MM.1S (cell line): Measurements from ENCODE around the gene CCKAR.

Experiments
- DNase-seq: peaks from one replicate; pipeline ENCODE4 v3.0.0-alpha.2; 2015
- H2AFZ ChIP-seq: fragments of 300-600 bp; sonication (generic); 2 replicates; pipeline ENCODE4 v1.6.0; 2016; ENCODE audit warnings: antibody characterized with exemption, low read length
- H3F3A ChIP-seq: fragments of 300-600 bp; sonication (generic); 2 replicates; pipeline ENCODE4 v1.6.1; 2016; ENCODE audit warnings: mild to moderate bottlenecking, antibody characterized with exemption, low read length, moderate library complexity, mixed read lengths; ENCODE audit not compliant: insufficient read depth
- H3K27ac ChIP-seq: fragments of 300-600 bp; sonication (generic); 2 replicates; pipeline ENCODE4 v1.5.1; 2016; ENCODE audit warnings: mild to moderate bottlenecking, low read length
- H3K27me3 ChIP-seq: fragments of 300-600 bp; sonication (generic); replicated peaks from 2 replicates; pipeline ENCODE4 v1.6.0; 2016; ENCODE audit warnings: low read length; ENCODE audit not compliant: insufficient read depth
- H3K36me3 ChIP-seq: fragments of 300-600 bp; sonication (generic); replicated peaks from 2 replicates; pipeline ENCODE4 v1.6.1; 2016; ENCODE audit warnings: mild to moderate bottlenecking, low read length, mixed read lengths; ENCODE audit not compliant: insufficient read depth
- H3K4me1 ChIP-seq: fragments of 300-600 bp; sonication (generic); 2 replicates; pipeline ENCODE4 v1.6.1; 2016; ENCODE audit warnings: low read length, mixed read lengths
- H3K4me2 ChIP-seq: fragments of 300-600 bp; sonication (generic); 2 replicates; pipeline ENCODE4 v1.6.0; 2016; ENCODE audit warnings: low read depth, low read length
- H3K4me3 ChIP-seq: fragments of 300-600 bp; sonication (generic); 2 replicates; pipeline ENCODE4 v1.5.1; 2016; ENCODE audit warnings: low read length, mixed read lengths
- H3K79me2 ChIP-seq: fragments of 300-600 bp; sonication (generic); 2 replicates; pipeline ENCODE4 v1.6.1; 2016; ENCODE audit warnings: mixed run types, low read length, mixed read lengths
- H3K9ac ChIP-seq: fragments of 300-600 bp; sonication (generic); 2 replicates; pipeline ENCODE4 v1.6.1; 2016; ENCODE audit warnings: low read length, mixed read lengths
- H3K9me2 ChIP-seq: fragments of 300-600 bp; sonication (generic); replicated peaks from 2 replicates; pipeline ENCODE4 v1.6.1; 2016; ENCODE audit warnings: mild to moderate bottlenecking, low read length, mixed read lengths; ENCODE audit not compliant: insufficient read depth
- H3K9me3 ChIP-seq: fragments of 300-600 bp; sonication (generic); replicated peaks from 2 replicates; pipeline ENCODE4 v1.6.1; 2016; ENCODE audit warnings: mild to moderate bottlenecking, low read length, mixed read lengths; ENCODE audit not compliant: insufficient read depth
- H4K20me1 ChIP-seq: fragments of 300-600 bp; sonication (generic); 2 replicates; pipeline ENCODE4 v1.6.1; 2016; ENCODE audit warnings: mild to moderate bottlenecking, low read length, moderate library complexity, mixed read lengths; ENCODE audit not compliant: insufficient read depth
- CTCF ChIP-seq: fragments of 300-600 bp; sonication (generic); IDR thresholded peaks from 2 replicates; pipeline ENCODE4 v1.5.1; 2016; ENCODE audit warnings: antibody characterized with exemption, low read length, mixed read lengths
- EZH2 ChIP-seq: fragments of 300-600 bp; sonication (generic); optimal IDR thresholded peaks from 2 replicates; pipeline ENCODE3; 2017; ENCODE audit warnings: low read depth, mild to moderate bottlenecking, antibody characterized with exemption, low read length, mixed read lengths
- EZH2phosphoT487 ChIP-seq: fragments of 300-600 bp; sonication (generic); IDR thresholded peaks from 2 replicates; pipeline ENCODE4 v1.6.1; 2018; ENCODE audit warnings: antibody characterized with exemption, low read length

Gene CCKAR

GRCh38 chr4:26491449-26492170 is 1.3 kb upstream of the CCKAR start:
- TF ChIP-seq CTCF (no peak), EZH2phosphoT487 (no peak), EZH2 (no peak)
- Histone ChIP-seq H3K27me3 (no peaks in the 10 kb centered on the region), H3K9me3 (no peaks in the 10 kb centered on the region), H3K9ac (no peak overlapping the region), H3K4me3 (no peak overlapping the region), H3K36me3 (no peaks in the 10 kb centered on the region), H2AFZ (no peak overlapping the region), H3K4me2 (no peak overlapping the region), H4K20me1 (no peaks in the 10 kb centered on the region), H3K9me2 (no peaks in the 10 kb centered on the region), H3F3A (no peaks in the 10 kb centered on the region), H3K27ac (no peak overlapping the region), H3K79me2 (no peaks in the 10 kb centered on the region), H3K4me1 (no peaks in the 10 kb centered on the region)
- no peak for DNase-seq

GRCh38 chr4:26490960-26491284 is 638 bp upstream of the CCKAR start:
- Histone ChIP-seq H3K27ac (no peak overlapping the region), H3K27me3 (no peaks in the 10 kb centered on the region), H3K79me2 (no peaks in the 10 kb centered on the region), H3K4me1 (no peaks in the 10 kb centered on the region), H2AFZ (no peak overlapping the region), H3K36me3 (no peaks in the 10 kb centered on the region), H4K20me1 (no peaks in the 10 kb centered on the region), H3K4me3 (no peak overlapping the region), H3F3A (no peaks in the 10 kb centered on the region), H3K4me2 (no peak overlapping the region), H3K9ac (no peak overlapping the region), H3K9me3 (no peaks in the 10 kb centered on the region), H3K9me2 (no peaks in the 10 kb centered on the region)
- DNase-seq: no peak
- no peak for TF ChIP-seq CTCF
- no peak for TF ChIP-seq EZH2
- no peak for TF ChIP-seq EZH2phosphoT487

- Histone ChIP-seq H3K4me1 (no peaks in the 10 kb centered on the region), H3K4me3 (no peak overlapping the region), H3K27me3 (no peaks in the 10 kb centered on the region), H3K4me2 (no peak overlapping the region), H3K79me2 (no peaks in the 10 kb centered on the region), H3K9ac (no peak overlapping the region), H3K27ac (no peak overlapping the region), H2AFZ (no peak overlapping the region), H3K9me3 (no peaks in the 10 kb centered on the region), H3K36me3 (no peaks in the 10 kb centered on the region), H4K20me1 (no peaks in the 10 kb centered on the region), H3F3A (no peaks in the 10 kb centered on the region), H3K9me2 (no peaks in the 10 kb centered on the region)
- no peak for DNase-seq
- TF ChIP-seq EZH2phosphoT487 (no peak), EZH2 (no peak), CTCF (no peak)
These were observed 941 bp downstream of the CCKAR start for GRCh38 chr4:26489101-26489985.
